ENCODE data around the gene GPC6. TPM values are rescaled to one million over a fixed set of nuclear protein-coding genes. Genes with fewer than 3 reads are reported as not detected.

Gene GPC6
- total RNA-seq, 2 donors from 2014 or later = 3.4 to 5.3 TPM

DNA sequence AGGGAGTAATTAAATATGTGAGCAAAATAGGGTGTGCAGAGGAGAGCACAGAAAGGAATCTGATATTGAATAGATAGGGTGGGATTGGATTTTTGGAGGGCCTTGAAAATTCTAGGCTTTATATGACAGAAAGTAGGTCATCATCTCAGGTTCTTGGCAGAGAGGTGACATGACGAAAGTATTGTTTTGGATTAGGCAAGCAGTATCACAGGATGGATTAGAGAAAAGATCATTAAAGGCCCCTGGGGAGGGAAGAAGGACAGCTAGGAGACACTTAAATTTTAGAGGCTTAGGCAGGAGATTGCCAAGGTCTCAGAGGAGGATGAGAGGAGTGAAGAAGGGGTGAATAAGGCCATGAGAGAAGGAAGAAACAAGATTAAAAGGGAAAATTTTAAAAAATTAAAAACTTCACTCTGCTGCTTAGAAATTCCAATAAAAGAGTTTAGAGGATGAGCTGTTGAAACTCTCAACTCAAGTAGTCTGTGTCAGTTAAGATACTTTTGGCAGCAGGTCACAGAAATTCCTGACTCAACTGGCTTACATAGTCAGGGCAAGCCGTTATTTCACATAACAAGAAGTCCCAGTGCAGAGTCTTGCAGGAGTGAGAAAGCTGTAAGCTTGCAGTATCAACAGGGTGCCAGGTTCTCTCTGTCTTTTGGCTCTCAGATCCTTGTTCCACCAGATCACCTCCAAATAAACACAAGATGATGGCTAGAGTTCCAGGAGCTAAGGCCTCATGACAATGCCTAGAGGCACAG lies 8.8 kb downstream of the GPC6 start:
- no peak for DNase-seq (ENCODE audit: low spot score)
- WGBS = 53% methylated on average over 2 of the region's 2 CpGs
- intact Hi-C loops (cut with DNase I) = loop anchor here (10.0 kb wide), 1 partner anchor 539 kb away; no protein-coding TSS in a partner anchor

DNA sequence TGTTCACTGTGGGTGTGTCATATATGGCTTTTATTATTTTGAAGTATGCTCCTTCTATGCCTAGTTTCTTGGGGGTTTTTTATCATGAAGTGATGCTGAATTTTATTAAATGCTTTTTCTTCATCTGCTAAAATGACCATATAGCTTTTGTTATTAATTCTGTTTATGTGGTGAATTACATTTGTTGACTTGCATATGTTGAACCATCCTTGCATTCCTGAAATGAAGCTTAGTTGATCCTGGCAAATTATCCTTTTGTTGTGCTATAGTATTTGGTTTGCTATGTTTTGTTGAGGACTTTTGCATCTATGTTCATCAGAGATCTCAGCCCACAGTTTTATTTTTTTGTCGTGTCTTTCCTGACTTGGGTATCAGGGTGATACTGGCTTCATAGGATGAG lies 12.1 kb downstream of the GPC6 start:
- Histone ChIP-seq H3K36me3 (no peaks in the 10 kb centered on the region), H3K27me3 (replicated peaks; ENCODE audit: insufficient read depth) (no peaks in the 10 kb centered on the region), H3K4me1 (replicated peaks) (no peaks in the 10 kb centered on the region), H3K27ac (no peak overlapping the region), H3K4me3 (no peak overlapping the region), H3K9me3 (no peaks in the 10 kb centered on the region)
- 97% methylated on average over 1 of the region's 1 CpG for WGBS
- no peak for DNase-seq (ENCODE audit: low spot score)
- intact Hi-C loops (cut with DNase I) = loop anchor here (10.0 kb wide), 1 partner anchor 536 kb away; no protein-coding TSS in a partner anchor
- TF ChIP-seq POLR2AphosphoS5 (IDR thresholded peaks at IDR 0.05) = no peak
- no peak for TF ChIP-seq POLR2A (IDR thresholded peaks at IDR 0.05)
- TF ChIP-seq, protein P1, sequence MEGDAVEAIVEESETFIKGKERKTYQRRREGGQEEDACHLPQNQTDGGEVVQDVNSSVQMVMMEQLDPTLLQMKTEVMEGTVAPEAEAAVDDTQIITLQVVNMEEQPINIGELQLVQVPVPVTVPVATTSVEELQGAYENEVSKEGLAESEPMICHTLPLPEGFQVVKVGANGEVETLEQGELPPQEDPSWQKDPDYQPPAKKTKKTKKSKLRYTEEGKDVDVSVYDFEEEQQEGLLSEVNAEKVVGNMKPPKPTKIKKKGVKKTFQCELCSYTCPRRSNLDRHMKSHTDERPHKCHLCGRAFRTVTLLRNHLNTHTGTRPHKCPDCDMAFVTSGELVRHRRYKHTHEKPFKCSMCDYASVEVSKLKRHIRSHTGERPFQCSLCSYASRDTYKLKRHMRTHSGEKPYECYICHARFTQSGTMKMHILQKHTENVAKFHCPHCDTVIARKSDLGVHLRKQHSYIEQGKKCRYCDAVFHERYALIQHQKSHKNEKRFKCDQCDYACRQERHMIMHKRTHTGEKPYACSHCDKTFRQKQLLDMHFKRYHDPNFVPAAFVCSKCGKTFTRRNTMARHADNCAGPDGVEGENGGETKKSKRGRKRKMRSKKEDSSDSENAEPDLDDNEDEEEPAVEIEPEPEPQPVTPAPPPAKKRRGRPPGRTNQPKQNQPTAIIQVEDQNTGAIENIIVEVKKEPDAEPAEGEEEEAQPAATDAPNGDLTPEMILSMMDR (IDR thresholded peaks at IDR 0.05) = no peak

More for the DNA sequence above, 8.8 kb downstream of the GPC6 start:
- Histone ChIP-seq H3K27me3 (replicated peaks; ENCODE audit: insufficient read depth) (no peaks in the 10 kb centered on the region), H3K4me3 (no peak overlapping the region), H3K9me3 (no peaks in the 10 kb centered on the region), H3K27ac (no peak overlapping the region), H3K4me1 (replicated peaks) (no peaks in the 10 kb centered on the region), H3K36me3 (no peaks in the 10 kb centered on the region)
- TF ChIP-seq, protein P1 (IDR thresholded peaks at IDR 0.05) = no peak
- TF ChIP-seq POLR2AphosphoS5 (IDR thresholded peaks at IDR 0.05) (no peak), POLR2A (IDR thresholded peaks at IDR 0.05) (no peak)

DNA sequence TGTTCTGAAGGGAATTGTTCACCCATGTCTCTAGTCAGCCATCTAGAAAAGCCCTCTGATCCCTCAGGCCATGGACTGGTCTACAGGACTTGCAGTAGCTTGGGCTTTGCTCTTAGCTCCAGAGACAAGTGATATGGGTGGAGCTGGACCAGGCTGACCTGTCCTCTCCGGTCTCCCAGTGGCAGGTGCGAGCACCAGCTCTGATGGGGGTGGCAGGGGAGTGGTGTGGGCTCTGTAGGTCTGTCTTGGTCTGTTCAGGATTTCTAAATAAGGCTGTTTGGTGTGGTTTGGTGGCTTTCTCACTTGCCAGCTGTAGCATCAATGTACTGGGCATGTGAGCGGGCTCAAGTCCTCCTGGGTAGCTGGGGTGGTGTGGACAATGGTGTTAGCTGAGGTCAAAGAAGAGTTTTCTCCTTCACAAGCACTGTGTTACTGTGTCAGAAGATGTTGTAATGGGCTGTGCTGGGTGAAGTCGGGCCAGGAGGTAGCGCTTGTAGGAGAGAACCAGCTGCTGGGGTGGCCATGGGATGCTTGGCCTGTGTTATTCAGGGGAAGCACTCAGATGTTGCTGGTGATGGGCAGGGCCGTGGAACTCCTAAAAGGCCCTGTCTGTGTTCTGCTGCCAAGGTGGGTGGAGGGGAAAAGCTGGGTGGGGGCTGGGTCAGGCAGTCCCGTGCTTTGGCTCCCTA lies 16.9 kb downstream of the GPC6 start:
- DNase-seq (ENCODE audit: low spot score) = no peak
- H3K4me1 ChIP-seq (replicated peaks) = no peaks in the 10 kb centered on the region
- no peak overlapping the region for H3K27ac ChIP-seq
- TF ChIP-seq POLR2AphosphoS5 (IDR thresholded peaks at IDR 0.05) = no peak
- TF ChIP-seq, protein P1 (IDR thresholded peaks at IDR 0.05) = no peak
- TF ChIP-seq POLR2A (IDR thresholded peaks at IDR 0.05) = no peak
- no peaks in the 10 kb centered on the region for H3K36me3 ChIP-seq
- no peaks in the 10 kb centered on the region for H3K9me3 ChIP-seq
- intact Hi-C loops (cut with DNase I) = no loop called here
- H3K4me3 ChIP-seq = no peak overlapping the region
- H3K27me3 ChIP-seq (replicated peaks; ENCODE audit: insufficient read depth) = no peaks in the 10 kb centered on the region
- 87% methylated on average over 7 of the region's 7 CpGs for WGBS

DNA sequence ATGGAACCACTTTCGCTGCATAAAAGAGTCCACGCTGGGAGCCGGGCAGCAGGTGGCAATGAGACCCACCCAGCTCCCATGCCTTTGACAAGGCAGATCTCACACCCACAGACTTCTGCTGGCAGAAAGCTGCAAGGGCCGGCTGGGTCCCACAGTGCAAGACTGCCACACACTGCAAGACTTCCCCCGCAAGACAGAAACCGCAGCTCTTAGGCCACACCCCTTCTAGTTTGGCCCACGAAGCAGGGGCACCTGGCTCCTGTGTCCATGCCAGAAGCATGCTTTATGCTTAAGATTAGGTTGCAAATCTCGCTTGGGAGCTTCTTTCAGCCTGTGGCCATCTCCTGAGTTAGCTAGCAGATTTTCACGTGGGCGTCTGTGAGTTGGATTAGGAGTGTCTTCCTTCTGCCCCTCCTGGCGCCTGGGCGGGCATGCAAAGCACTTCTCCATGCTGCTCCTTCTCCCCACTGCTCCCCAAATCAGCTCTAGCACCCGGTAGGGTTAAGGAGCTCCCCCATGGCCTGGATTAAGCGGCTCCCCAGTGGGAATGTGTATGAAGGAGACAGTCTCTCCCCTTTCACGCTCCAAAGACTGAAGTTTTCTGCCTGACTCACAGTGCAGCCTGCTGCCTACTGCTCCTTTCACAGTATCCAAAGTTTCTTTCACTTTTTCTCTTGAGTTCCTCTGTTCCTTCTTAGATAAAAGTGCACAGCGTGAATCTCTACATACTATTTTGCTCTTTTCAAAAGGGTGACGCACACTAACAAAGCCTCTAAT lies 17.7 kb downstream of the GPC6 start:
- intact Hi-C loops (cut with DNase I) = no loop called here
- Histone ChIP-seq H3K27me3 (replicated peaks; ENCODE audit: insufficient read depth) (no peaks in the 10 kb centered on the region), H3K9me3 (no peaks in the 10 kb centered on the region), H3K4me1 (replicated peaks) (no peaks in the 10 kb centered on the region), H3K27ac (peak overlapping the region in 1 of 2 donors; percentile 18), H3K4me3 (peak overlapping the region; percentile 14 to 23), H3K36me3 (no peaks in the 10 kb centered on the region)
- WGBS = 41% methylated on average over 17 of the region's 17 CpGs
- no peak for TF ChIP-seq POLR2A (IDR thresholded peaks at IDR 0.05)
- TF ChIP-seq POLR2AphosphoS5 (IDR thresholded peaks at IDR 0.05) = no peak
- TF ChIP-seq, protein P1 (IDR thresholded peaks at IDR 0.05) = no peak
- no peak for DNase-seq (ENCODE audit: low spot score)
